Trophoblast cell (in vitro differentiated cells and primary cell): ENCODE data around the gene DSG1.

Source experiments
- DNase-seq, 2 donors: peaks; one replicate each; pipeline ENCODE4 v3.0.0-alpha.2; 2016
- H2AFZ ChIP-seq: 2 replicates; pipeline ENCODE4 v1.6.1; 2013; ENCODE audit warnings: low read length, moderate library complexity, mild to moderate bottlenecking; ENCODE audit not compliant: insufficient read depth, poor library complexity
- H2AK5ac ChIP-seq: 2 replicates; pipeline ENCODE4 v1.6.1; 2013; ENCODE audit warnings: mild to moderate bottlenecking, low read length
- H2BK120ac ChIP-seq: 2 replicates; pipeline ENCODE4 v1.6.1; 2013; ENCODE audit warnings: low read length, mild to moderate bottlenecking, moderate library complexity; ENCODE audit not compliant: insufficient read depth, poor library complexity
- H2BK12ac ChIP-seq: 2 replicates; pipeline ENCODE4 v1.6.1; 2013; ENCODE audit warnings: mild to moderate bottlenecking, low read length, moderate library complexity
- H2BK5ac ChIP-seq: 2 replicates; pipeline ENCODE4 v1.6.1; 2013; ENCODE audit warnings: low read length, low read depth, moderate library complexity, mild to moderate bottlenecking; ENCODE audit not compliant: poor library complexity
- H3K14ac ChIP-seq: 2 replicates; pipeline ENCODE4 v1.6.1; 2013; ENCODE audit warnings: mild to moderate bottlenecking, low read length
- H3K18ac ChIP-seq: 2 replicates; pipeline ENCODE4 v1.6.1; 2013; ENCODE audit warnings: mild to moderate bottlenecking, low read length
- H3K23ac ChIP-seq: 2 replicates; pipeline ENCODE4 v1.6.1; 2013; ENCODE audit warnings: low read length
- H3K27ac ChIP-seq: 2 replicates; pipeline ENCODE4 v1.5.1; 2013; ENCODE audit warnings: low read depth, mild to moderate bottlenecking, inconsistent platforms, low read length, moderate library complexity
- H3K27me3 ChIP-seq: 2 replicates; pipeline ENCODE4 v1.6.1; 2013; ENCODE audit warnings: inconsistent platforms, mild to moderate bottlenecking, low read length, moderate library complexity; ENCODE audit not compliant: insufficient read depth
- H3K36me3 ChIP-seq, 2 experiments: 1 replicate in 1 of 2; 2 replicates in 1 of 2; pipeline ENCODE4 v1.6.1; 2013; ENCODE audit warnings: low read length in 2 of 2, mild to moderate bottlenecking in 2 of 2, moderate library complexity in 1 of 2; ENCODE audit not compliant: insufficient read depth in 2 of 2, control insufficient read depth in 1 of 2
- H3K4ac ChIP-seq: 2 replicates; pipeline ENCODE4 v1.6.1; 2013; ENCODE audit warnings: low read depth, mild to moderate bottlenecking, low read length, moderate library complexity
- H3K4me1 ChIP-seq, 2 experiments: 1 replicate in 1 of 2; 2 replicates in 1 of 2; pipeline ENCODE4 v1.6.1; 2013; ENCODE audit warnings: low read length in 2 of 2, mild to moderate bottlenecking in 2 of 2, moderate library complexity in 1 of 2; ENCODE audit not compliant: insufficient read depth in 2 of 2, control insufficient read depth in 1 of 2
- H3K4me2 ChIP-seq: 2 replicates; pipeline ENCODE4 v1.6.1; 2013; ENCODE audit warnings: inconsistent platforms, mild to moderate bottlenecking, low read length, moderate library complexity
- H3K4me3 ChIP-seq: 2 replicates; pipeline ENCODE4 v1.5.1; 2013; ENCODE audit warnings: mild to moderate bottlenecking, low read depth, low read length, inconsistent platforms
- H3K79me1 ChIP-seq: one replicate; pipeline ENCODE4 v1.6.1; 2013; ENCODE audit warnings: low read length
- H3K79me2 ChIP-seq: 2 replicates; pipeline ENCODE4 v1.6.1; 2013; ENCODE audit warnings: low read length, mild to moderate bottlenecking; ENCODE audit not compliant: control insufficient read depth, insufficient read depth, poor library complexity
- H3K9ac ChIP-seq: 2 replicates; pipeline ENCODE4 v1.6.1; 2013; ENCODE audit warnings: mild to moderate bottlenecking, low read length
- H3K9me3 ChIP-seq: 2 replicates; pipeline ENCODE4 v1.6.1; 2013; ENCODE audit warnings: low read depth, mild to moderate bottlenecking, control low read depth, inconsistent platforms, low read length; ENCODE audit not compliant: insufficient read depth
- H4K12ac ChIP-seq: 2 replicates; pipeline ENCODE4 v1.6.1; 2013; ENCODE audit warnings: low read depth, mild to moderate bottlenecking, low read length, moderate library complexity
- H4K8ac ChIP-seq: 2 replicates; pipeline ENCODE4 v1.6.1; 2013; ENCODE audit warnings: low read depth, mild to moderate bottlenecking, low read length, moderate library complexity
- H4K91ac ChIP-seq: one replicate; pipeline ENCODE4 v1.6.1; 2013; ENCODE audit warnings: low read depth, mild to moderate bottlenecking, low read length, moderate library complexity
- WGBS: extraction: QIAGEN DNeasy Blood & Tissue Kit; methylation state at CpG from one replicate; pipeline ENCODE4 v1.1.7; 2013; ENCODE audit warnings: missing lambda C conversion rate; ENCODE audit not compliant: insufficient read length, insufficient coverage; ENCODE audit errors: extremely low coverage; 5-methylcytosine and 5-hydroxymethylcytosine counted together

DSG1 gene

DNA sequence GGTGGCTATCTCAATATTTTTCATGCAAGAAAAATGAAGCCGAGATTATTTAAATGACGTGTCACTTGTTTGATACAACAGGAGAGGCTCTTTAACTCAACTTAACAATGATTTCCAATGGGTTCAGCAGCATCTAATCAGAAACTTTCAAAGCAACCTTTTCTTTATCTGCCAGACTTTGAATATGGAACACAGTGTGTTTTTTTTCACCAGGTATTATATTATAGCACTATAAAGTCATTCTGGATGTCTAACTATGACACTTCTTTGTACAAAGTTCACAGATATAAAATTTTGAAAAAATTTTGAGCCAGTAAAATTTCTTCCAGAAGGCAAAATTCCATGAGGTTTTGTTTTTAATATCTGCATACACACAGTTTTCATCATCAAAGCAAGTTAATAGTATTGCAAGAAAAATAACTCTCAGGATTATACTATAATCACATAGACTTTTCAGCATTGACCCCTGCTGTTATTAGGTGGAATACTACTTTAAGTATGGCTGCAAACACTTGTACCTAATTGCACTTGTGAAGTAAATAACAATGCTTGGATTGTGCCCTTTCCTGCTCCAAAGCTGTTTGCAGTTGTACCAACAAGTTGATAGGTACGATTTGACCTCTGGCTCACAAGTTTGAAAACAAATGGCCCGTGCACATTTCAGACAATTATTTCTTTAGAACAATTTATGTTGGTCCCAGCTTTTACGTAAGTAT, 44.0 kb upstream of the DSG1 start:
- DNase-seq, result peak; percentile 71 to 91
- Histone ChIP-seq H3K27me3 (no peaks in the 10 kb centered on the region), H2BK120ac (no peak overlapping the region), H4K12ac (no peak overlapping the region), H3K14ac (no peak overlapping the region), H3K79me1 (no peaks in the 10 kb centered on the region), H3K27ac (no peak overlapping the region), H3K9ac (no peak overlapping the region), H3K9me3 (peaks cover 5% of the 10 kb centered on the region), H3K79me2 (no peaks in the 10 kb centered on the region), H3K4me2 (no peak overlapping the region), H2AK5ac (no peak overlapping the region), H4K8ac (no peak overlapping the region), H2AFZ (no peak overlapping the region), H4K91ac (no peak overlapping the region), H3K36me3 (no peaks in the 10 kb centered on the region), H2BK5ac (no peak overlapping the region), H3K4me3 (no peak overlapping the region), H2BK12ac (no peak overlapping the region), H3K4ac (no peak overlapping the region), H3K4me1 (peaks cover 0 to 6% of the 10 kb centered on the region in 2 experiments), H3K18ac (no peak overlapping the region), H3K23ac (no peak overlapping the region)
- no CpG with 5 or more reads among the region's 5 CpGs for WGBS

DNA sequence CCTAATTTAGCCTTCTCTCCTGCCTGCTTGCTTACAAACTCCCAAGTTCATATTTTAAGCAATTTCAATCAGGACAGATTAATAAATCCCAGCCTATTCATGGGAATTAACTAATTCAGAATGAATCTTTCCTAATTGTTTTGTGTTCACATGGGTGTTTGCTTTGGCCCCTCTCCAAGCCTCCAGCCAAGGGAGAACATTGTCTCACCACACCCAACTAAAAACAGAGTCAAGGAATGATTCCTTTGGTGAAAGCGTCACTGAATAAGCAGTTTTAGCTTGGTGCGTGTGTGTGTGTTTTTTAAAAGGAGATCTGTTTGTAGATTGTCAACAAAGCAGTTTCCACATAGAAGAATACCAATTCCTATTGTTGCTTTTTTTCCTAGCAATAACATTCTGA, 43.0 kb upstream of the DSG1 start:
- H2AFZ ChIP-seq, result no peak overlapping the region
- no peak overlapping the region for H3K4me2 ChIP-seq

DNA sequence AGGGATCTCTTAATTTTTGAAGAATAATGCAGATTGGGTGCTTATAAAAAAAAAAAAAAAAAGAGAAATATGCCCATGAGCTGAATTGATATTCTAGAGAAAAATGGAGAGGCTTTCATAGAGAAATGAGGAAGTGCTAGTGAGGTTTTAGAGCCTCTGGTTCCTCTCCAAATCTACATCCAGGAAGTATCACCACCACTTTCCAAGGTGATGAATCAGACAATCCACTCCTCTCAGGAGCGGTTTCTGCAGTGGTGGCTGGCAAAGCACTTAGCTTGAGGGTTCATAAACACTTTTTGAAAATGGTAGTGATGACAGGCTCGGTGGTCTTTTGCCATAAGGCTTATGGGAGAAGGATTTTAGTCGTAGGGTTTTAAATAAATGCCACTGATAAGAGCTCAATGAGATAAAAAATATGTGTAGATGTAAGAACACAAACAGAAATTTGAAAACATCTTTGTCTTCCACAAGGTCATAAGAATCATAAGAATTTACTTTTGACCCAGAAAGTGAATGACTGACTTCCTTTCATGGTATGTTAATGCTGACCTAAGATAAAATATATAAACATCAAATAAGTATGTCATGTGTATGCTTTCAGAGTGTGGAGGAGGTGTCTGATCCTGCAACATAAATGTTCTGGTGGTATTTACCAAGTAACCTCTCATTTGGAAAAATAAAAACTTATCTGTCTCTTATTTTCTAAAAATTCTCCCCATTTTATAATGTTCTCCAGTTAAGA, 42.1 kb upstream of the DSG1 start:
- H3K4me1 ChIP-seq, result peaks cover 0 to 6% of the 10 kb centered on the region in 2 experiments
- WGBS, result no CpG with 5 or more reads among the region's 3 CpGs
- H2AK5ac ChIP-seq, result no peak overlapping the region
- H3K23ac ChIP-seq, result no peak overlapping the region
- H3K9me3 ChIP-seq, result peaks cover 5% of the 10 kb centered on the region
- no peak overlapping the region for H3K4me3 ChIP-seq
- H2BK12ac ChIP-seq, result no peak overlapping the region
- H3K4ac ChIP-seq, result no peak overlapping the region
- no peak overlapping the region for H3K9ac ChIP-seq
- H4K12ac ChIP-seq, result no peak overlapping the region
- no peaks in the 10 kb centered on the region for H3K27me3 ChIP-seq
- DNase-seq, result peak in 1 of 2 donors; percentile 29
- H2BK5ac ChIP-seq, result no peak overlapping the region
- H3K36me3 ChIP-seq, result no peaks in the 10 kb centered on the region
- no peak overlapping the region for H4K91ac ChIP-seq
- H3K18ac ChIP-seq, result no peak overlapping the region
- H3K79me1 ChIP-seq, result no peaks in the 10 kb centered on the region
- H3K27ac ChIP-seq, result no peak overlapping the region
- no peak overlapping the region for H4K8ac ChIP-seq
- H2AFZ ChIP-seq, result no peak overlapping the region
- no peaks in the 10 kb centered on the region for H3K79me2 ChIP-seq
- H3K4me2 ChIP-seq, result no peak overlapping the region
- H2BK120ac ChIP-seq, result no peak overlapping the region
- no peak overlapping the region for H3K14ac ChIP-seq

More for the DNA sequence above, 43.0 kb upstream of the DSG1 start:
- peaks cover 5% of the 10 kb centered on the region for H3K9me3 ChIP-seq
- H4K8ac ChIP-seq, result no peak overlapping the region
- no peak overlapping the region for H2BK12ac ChIP-seq
- H3K4me3 ChIP-seq, result no peak overlapping the region
- no peak overlapping the region for H3K18ac ChIP-seq
- no peak overlapping the region for H3K27ac ChIP-seq
- H3K4ac ChIP-seq, result no peak overlapping the region
- no peak for DNase-seq
- H4K91ac ChIP-seq, result no peak overlapping the region
- H3K4me1 ChIP-seq, result peaks cover 0 to 6% of the 10 kb centered on the region in 2 experiments
- no peaks in the 10 kb centered on the region for H3K27me3 ChIP-seq
- H2BK5ac ChIP-seq, result no peak overlapping the region
- WGBS, result no CpG with 5 or more reads among the region's 2 CpGs
- no peak overlapping the region for H4K12ac ChIP-seq
- no peak overlapping the region for H3K14ac ChIP-seq
- no peak overlapping the region for H2BK120ac ChIP-seq
- no peaks in the 10 kb centered on the region for H3K36me3 ChIP-seq
- H3K79me2 ChIP-seq, result no peaks in the 10 kb centered on the region
- H2AK5ac ChIP-seq, result no peak overlapping the region
- H3K23ac ChIP-seq, result no peak overlapping the region
- no peak overlapping the region for H3K9ac ChIP-seq
- H3K79me1 ChIP-seq, result no peaks in the 10 kb centered on the region

DNA sequence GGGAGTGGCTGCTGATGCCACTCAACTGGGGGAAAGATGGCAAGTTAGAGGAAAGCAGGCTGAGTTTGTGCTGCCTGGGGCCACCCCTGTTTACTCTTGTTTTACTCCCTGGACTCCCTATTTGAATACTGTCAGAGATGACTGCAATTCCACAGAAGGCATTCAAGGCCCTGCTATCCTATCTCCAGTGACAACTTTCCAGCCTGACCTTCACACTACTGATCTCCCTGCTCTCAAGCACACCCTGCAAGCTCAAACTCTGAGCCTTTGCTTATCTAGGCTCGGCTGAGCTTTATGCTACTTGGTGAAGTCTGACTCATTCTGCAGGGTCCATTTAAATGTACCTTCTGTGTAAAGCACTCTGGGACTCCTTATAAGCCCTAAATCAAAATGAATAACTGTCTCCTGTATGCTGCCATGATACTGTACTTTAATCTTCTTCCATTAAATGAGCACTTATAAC, 39.3 kb upstream of the DSG1 start:
- Histone ChIP-seq H3K79me1 (no peaks in the 10 kb centered on the region), H3K18ac (no peak overlapping the region), H4K8ac (no peak overlapping the region), H3K4ac (no peak overlapping the region), H3K4me3 (no peak overlapping the region), H3K27me3 (no peaks in the 10 kb centered on the region), H2AFZ (no peak overlapping the region), H2BK12ac (no peak overlapping the region), H3K36me3 (no peaks in the 10 kb centered on the region), H3K14ac (no peak overlapping the region), H3K79me2 (no peaks in the 10 kb centered on the region), H2AK5ac (no peak overlapping the region), H4K91ac (no peak overlapping the region), H3K4me2 (no peak overlapping the region), H3K9me3 (peaks cover 5% of the 10 kb centered on the region), H2BK120ac (no peak overlapping the region), H2BK5ac (no peak overlapping the region), H3K23ac (no peak overlapping the region), H4K12ac (no peak overlapping the region), H3K9ac (no peak overlapping the region), H3K27ac (no peak overlapping the region), H3K4me1 (peaks cover 0 to 6% of the 10 kb centered on the region in 2 experiments)
- no CpG with 5 or more reads among the region's 1 CpG for WGBS
- DNase-seq, result peak in 1 of 2 donors; percentile 38
